GM18951 (cell line): ENCODE data around the gene C11orf68.

Source experiments
- POLR2A ChIP-seq: IDR thresholded peaks from 4 replicates; pipeline ENCODE4 v1.6.1; 2011; ENCODE audit warnings: mild to moderate bottlenecking; ENCODE audit not compliant: insufficient read length, insufficient read depth; ENCODE audit errors: extremely low read depth
- in situ Hi-C: fragments of 300-500 bp; cut with MboI; formaldehyde crosslinking; loops from one replicate; pipeline ENCODE4 v1.12.0; 2022; ENCODE audit warnings: low sequenced_read_pairs, mixed read lengths, inconsistent platforms; ENCODE audit not compliant: unreplicated experiment

C11orf68 gene

GRCh38 chr11:65915101-65915820 lies 3.6 kb downstream of the C11orf68 start:
- in situ Hi-C loops: no loop called here
- TF ChIP-seq POLR2A: no peak

GRCh38 chr11:65912845-65913244 lies 6.0 kb downstream of the C11orf68 start:
- in situ Hi-C loops: no loop called here

GRCh38 chr11:65911682-65912568 lies 6.9 kb downstream of the C11orf68 start:
- no peak for TF ChIP-seq POLR2A
- in situ Hi-C loops: no loop called here

More at GRCh38 chr11:65912845-65913244, 6.0 kb downstream of the C11orf68 start:
- TF ChIP-seq POLR2A: no peak

- TF ChIP-seq POLR2A: no peak
Measured at GRCh38 chr11:65907878-65908277, 11.0 kb downstream of the C11orf68 start.

GRCh38 chr11:65906602-65907001 lies 12.3 kb downstream of the C11orf68 start:
- in situ Hi-C loops: no loop called here
- TF ChIP-seq POLR2A: no peak

More at GRCh38 chr11:65907878-65908277, 11.0 kb downstream of the C11orf68 start:
- in situ Hi-C loops: no loop called here

GRCh38 chr11:65903715-65904114 lies 15.1 kb downstream of the C11orf68 start:
- in situ Hi-C loops: no loop called here
- TF ChIP-seq POLR2A: no peak

- in situ Hi-C loops: no loop called here
- no peak for TF ChIP-seq POLR2A
Measured at GRCh38 chr11:65903068-65903481, 15.8 kb downstream of the C11orf68 start.

GRCh38 chr11:65900899-65901180 lies 18.0 kb downstream of the C11orf68 start:
- in situ Hi-C loops: no loop called here
- TF ChIP-seq POLR2A: no peak

GRCh38 chr11:65900125-65900898 lies 18.6 kb downstream of the C11orf68 start, which contains the start of gene FOSL1:
TSS of gene FOSL1 (minus strand) at chr11:65900388. CDS start at chr11:65900339, 49 bp downstream.
- in situ Hi-C loops: no loop called here
- peak; percentile 74 for TF ChIP-seq POLR2A

- TF ChIP-seq POLR2A: peak; percentile 45
- in situ Hi-C loops: no loop called here
Measured at GRCh38 chr11:65899356-65900124, 19.3 kb downstream of the C11orf68 start.

- TF ChIP-seq POLR2A: no peak
- in situ Hi-C loops: no loop called here
Measured at GRCh38 chr11:65898656-65899355, 20.1 kb downstream of the C11orf68 start.

- in situ Hi-C loops: no loop called here
- no peak for TF ChIP-seq POLR2A
Measured at GRCh38 chr11:65897020-65897471, 21.8 kb downstream of the C11orf68 start.
